ENCODE data around the gene GATAD2B.
"Not testable (repeated sequence)": the region's sequence is repeated elsewhere in the genome, so short reads cannot be mapped to it uniquely, and the experiment has no call there.

The GATAD2B gene

GRCh38 chr1:153860285-153860684, 62.5 kb downstream of the GATAD2B start:
- no peak for DNase-seq (ENCODE audit: low spot score)
- TF ChIP-seq, protein P1, sequence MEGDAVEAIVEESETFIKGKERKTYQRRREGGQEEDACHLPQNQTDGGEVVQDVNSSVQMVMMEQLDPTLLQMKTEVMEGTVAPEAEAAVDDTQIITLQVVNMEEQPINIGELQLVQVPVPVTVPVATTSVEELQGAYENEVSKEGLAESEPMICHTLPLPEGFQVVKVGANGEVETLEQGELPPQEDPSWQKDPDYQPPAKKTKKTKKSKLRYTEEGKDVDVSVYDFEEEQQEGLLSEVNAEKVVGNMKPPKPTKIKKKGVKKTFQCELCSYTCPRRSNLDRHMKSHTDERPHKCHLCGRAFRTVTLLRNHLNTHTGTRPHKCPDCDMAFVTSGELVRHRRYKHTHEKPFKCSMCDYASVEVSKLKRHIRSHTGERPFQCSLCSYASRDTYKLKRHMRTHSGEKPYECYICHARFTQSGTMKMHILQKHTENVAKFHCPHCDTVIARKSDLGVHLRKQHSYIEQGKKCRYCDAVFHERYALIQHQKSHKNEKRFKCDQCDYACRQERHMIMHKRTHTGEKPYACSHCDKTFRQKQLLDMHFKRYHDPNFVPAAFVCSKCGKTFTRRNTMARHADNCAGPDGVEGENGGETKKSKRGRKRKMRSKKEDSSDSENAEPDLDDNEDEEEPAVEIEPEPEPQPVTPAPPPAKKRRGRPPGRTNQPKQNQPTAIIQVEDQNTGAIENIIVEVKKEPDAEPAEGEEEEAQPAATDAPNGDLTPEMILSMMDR (IDR thresholded peaks at IDR 0.05; ENCODE audit: extremely low read depth, missing control alignments): no peak

- TF ChIP-seq, protein P1 (IDR thresholded peaks at IDR 0.05; ENCODE audit: extremely low read depth, missing control alignments): no peak
- no peak for DNase-seq (ENCODE audit: low spot score)
These were observed 65.3 kb downstream of the GATAD2B start for GRCh38 chr1:153857505-153857904.

DNA sequence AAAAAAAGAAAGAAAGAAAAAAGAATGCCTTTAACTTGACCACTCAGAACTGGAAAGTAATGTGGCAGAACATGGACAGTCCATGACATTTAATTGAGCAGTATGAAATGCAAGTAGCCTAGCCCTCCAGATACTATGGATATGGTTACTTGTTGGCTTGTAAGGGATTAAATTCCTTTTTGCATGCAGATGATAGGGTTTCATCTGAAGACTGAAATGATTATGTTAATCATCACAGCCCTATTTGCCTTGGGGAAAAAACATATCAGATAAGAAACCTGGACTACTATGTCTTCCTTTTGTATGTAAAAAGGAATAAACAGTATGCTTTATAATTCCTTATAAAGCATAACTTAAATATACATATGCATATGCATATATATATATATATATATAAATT, 66.0 kb downstream of the GATAD2B start:
- no peak for DNase-seq (ENCODE audit: low spot score)
- TF ChIP-seq, protein P1 (IDR thresholded peaks at IDR 0.05; ENCODE audit: extremely low read depth, missing control alignments): no peak

- TF ChIP-seq, protein P1 (IDR thresholded peaks at IDR 0.05; ENCODE audit: extremely low read depth, missing control alignments): no peak
- DNase-seq (ENCODE audit: low spot score): no peak
These were observed 70.6 kb downstream of the GATAD2B start for GRCh38 chr1:153852170-153852569.

DNA sequence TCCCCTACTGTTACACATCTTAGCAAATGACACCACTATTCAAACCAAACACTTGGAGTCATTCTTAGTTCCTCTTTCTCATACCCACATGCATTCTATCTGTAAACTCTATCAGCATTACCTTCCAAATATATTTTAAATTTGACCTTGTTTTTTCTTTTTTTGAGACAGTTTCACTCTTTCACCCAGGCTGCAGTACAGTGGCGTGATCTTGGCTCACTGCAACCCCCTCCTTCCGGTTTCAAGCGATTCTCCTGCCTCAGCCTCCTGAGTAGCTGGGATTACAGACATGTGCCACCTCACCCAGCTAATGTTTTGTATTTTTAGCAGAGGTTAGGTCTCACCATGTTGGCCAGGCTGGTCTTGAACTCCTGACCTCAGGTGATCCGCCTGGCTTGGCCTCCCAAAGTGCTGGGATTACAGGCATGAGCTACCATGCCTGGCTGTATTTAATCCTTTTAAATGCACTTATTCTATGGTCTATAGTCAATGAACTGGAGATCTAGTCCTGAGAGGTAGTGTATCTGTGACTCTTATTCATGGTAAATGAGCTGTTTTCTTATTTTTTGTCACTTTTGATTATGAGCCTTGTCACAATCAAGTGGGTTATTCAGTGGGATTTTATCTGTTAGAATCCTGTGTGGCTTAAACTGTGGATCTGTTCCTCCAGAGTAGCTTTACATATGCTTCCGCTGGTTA, 73.1 kb downstream of the GATAD2B start:
- TF ChIP-seq, protein P1 (IDR thresholded peaks at IDR 0.05; ENCODE audit: extremely low read depth, missing control alignments): no peak
- DNase-seq (ENCODE audit: low spot score): peak; percentile 56

- TF ChIP-seq, protein P1 (IDR thresholded peaks at IDR 0.05; ENCODE audit: extremely low read depth, missing control alignments): no peak
- no peak for DNase-seq (ENCODE audit: low spot score)
These were observed 74.0 kb downstream of the GATAD2B start for GRCh38 chr1:153848805-153849204.

DNA sequence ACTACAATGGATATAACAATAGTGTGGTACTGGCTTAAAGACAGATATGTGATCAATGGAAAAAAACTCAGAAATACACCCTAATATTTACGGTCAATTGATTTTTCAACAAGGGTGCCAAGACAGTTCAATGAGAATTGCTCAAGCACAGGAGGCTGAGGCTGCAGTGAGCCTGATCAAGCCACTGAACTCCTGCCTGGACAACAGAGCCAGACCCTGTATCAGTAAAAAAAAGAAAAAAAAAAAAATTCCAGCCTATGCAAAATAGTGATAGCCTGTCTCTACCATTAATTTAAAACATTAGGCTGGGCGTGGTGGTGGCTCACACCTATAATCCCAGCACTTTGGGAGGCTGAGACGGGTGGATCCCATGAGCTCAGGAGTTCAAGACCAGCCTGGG, 77.6 kb downstream of the GATAD2B start:
- TF ChIP-seq, protein P1 (IDR thresholded peaks at IDR 0.05; ENCODE audit: extremely low read depth, missing control alignments): no peak
- DNase-seq (ENCODE audit: low spot score): no peak

DNA sequence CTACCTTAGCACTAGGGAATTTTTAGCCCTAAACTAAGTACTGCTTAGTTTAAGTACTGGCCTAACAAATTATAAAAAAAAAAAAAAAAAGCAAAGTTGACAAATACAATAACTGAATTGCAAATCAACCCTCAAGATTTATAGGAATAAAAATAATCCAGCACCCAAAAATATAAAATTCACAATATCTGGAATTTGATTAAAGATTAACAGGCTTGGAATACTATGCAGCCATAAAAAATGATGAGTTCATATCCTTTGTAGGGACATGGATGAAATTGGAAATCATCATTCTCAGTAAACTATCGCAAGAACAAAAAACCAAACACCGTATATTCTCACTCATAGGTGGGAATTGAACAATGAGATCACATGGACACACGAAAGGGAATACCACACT, 78.4 kb downstream of the GATAD2B start:
- not testable (repeated sequence) for DNase-seq (ENCODE audit: low spot score)
